Trophoblast cell (in vitro differentiated cells and primary cell): ENCODE data around the gene RSPH10B2.
"Not testable (repeated sequence)": the region's sequence is repeated elsewhere in the genome, so short reads cannot be mapped to it uniquely, and the experiment has no call there.

Experiments
- DNase-seq, 2 donors: peaks; one replicate each; pipeline ENCODE4 v3.0.0-alpha.2; 2016
- H2AFZ ChIP-seq: 2 replicates; pipeline ENCODE4 v1.6.1; 2013; ENCODE audit warnings: low read length, moderate library complexity, mild to moderate bottlenecking; ENCODE audit not compliant: insufficient read depth, poor library complexity
- H2AK5ac ChIP-seq: 2 replicates; pipeline ENCODE4 v1.6.1; 2013; ENCODE audit warnings: mild to moderate bottlenecking, low read length
- H2BK120ac ChIP-seq: 2 replicates; pipeline ENCODE4 v1.6.1; 2013; ENCODE audit warnings: low read length, mild to moderate bottlenecking, moderate library complexity; ENCODE audit not compliant: insufficient read depth, poor library complexity
- H2BK12ac ChIP-seq: 2 replicates; pipeline ENCODE4 v1.6.1; 2013; ENCODE audit warnings: mild to moderate bottlenecking, low read length, moderate library complexity
- H2BK5ac ChIP-seq: 2 replicates; pipeline ENCODE4 v1.6.1; 2013; ENCODE audit warnings: low read length, low read depth, moderate library complexity, mild to moderate bottlenecking; ENCODE audit not compliant: poor library complexity
- H3K14ac ChIP-seq: 2 replicates; pipeline ENCODE4 v1.6.1; 2013; ENCODE audit warnings: mild to moderate bottlenecking, low read length
- H3K18ac ChIP-seq: 2 replicates; pipeline ENCODE4 v1.6.1; 2013; ENCODE audit warnings: mild to moderate bottlenecking, low read length
- H3K23ac ChIP-seq: 2 replicates; pipeline ENCODE4 v1.6.1; 2013; ENCODE audit warnings: low read length
- H3K27ac ChIP-seq: 2 replicates; pipeline ENCODE4 v1.5.1; 2013; ENCODE audit warnings: low read depth, mild to moderate bottlenecking, inconsistent platforms, low read length, moderate library complexity
- H3K27me3 ChIP-seq: 2 replicates; pipeline ENCODE4 v1.6.1; 2013; ENCODE audit warnings: inconsistent platforms, mild to moderate bottlenecking, low read length, moderate library complexity; ENCODE audit not compliant: insufficient read depth
- H3K36me3 ChIP-seq, 2 experiments: 1 replicate in 1 of 2; 2 replicates in 1 of 2; pipeline ENCODE4 v1.6.1; 2013; ENCODE audit warnings: low read length in 2 of 2, mild to moderate bottlenecking in 2 of 2, moderate library complexity in 1 of 2; ENCODE audit not compliant: insufficient read depth in 2 of 2, control insufficient read depth in 1 of 2
- H3K4ac ChIP-seq: 2 replicates; pipeline ENCODE4 v1.6.1; 2013; ENCODE audit warnings: low read depth, mild to moderate bottlenecking, low read length, moderate library complexity
- H3K4me1 ChIP-seq, 2 experiments: 1 replicate in 1 of 2; 2 replicates in 1 of 2; pipeline ENCODE4 v1.6.1; 2013; ENCODE audit warnings: low read length in 2 of 2, mild to moderate bottlenecking in 2 of 2, moderate library complexity in 1 of 2; ENCODE audit not compliant: insufficient read depth in 2 of 2, control insufficient read depth in 1 of 2
- H3K4me2 ChIP-seq: 2 replicates; pipeline ENCODE4 v1.6.1; 2013; ENCODE audit warnings: inconsistent platforms, mild to moderate bottlenecking, low read length, moderate library complexity
- H3K4me3 ChIP-seq: 2 replicates; pipeline ENCODE4 v1.5.1; 2013; ENCODE audit warnings: mild to moderate bottlenecking, low read depth, low read length, inconsistent platforms
- H3K79me1 ChIP-seq: one replicate; pipeline ENCODE4 v1.6.1; 2013; ENCODE audit warnings: low read length
- H3K79me2 ChIP-seq: 2 replicates; pipeline ENCODE4 v1.6.1; 2013; ENCODE audit warnings: low read length, mild to moderate bottlenecking; ENCODE audit not compliant: control insufficient read depth, insufficient read depth, poor library complexity
- H3K9ac ChIP-seq: 2 replicates; pipeline ENCODE4 v1.6.1; 2013; ENCODE audit warnings: mild to moderate bottlenecking, low read length
- H3K9me3 ChIP-seq: 2 replicates; pipeline ENCODE4 v1.6.1; 2013; ENCODE audit warnings: low read depth, mild to moderate bottlenecking, control low read depth, inconsistent platforms, low read length; ENCODE audit not compliant: insufficient read depth
- H4K12ac ChIP-seq: 2 replicates; pipeline ENCODE4 v1.6.1; 2013; ENCODE audit warnings: low read depth, mild to moderate bottlenecking, low read length, moderate library complexity
- H4K8ac ChIP-seq: 2 replicates; pipeline ENCODE4 v1.6.1; 2013; ENCODE audit warnings: low read depth, mild to moderate bottlenecking, low read length, moderate library complexity
- H4K91ac ChIP-seq: one replicate; pipeline ENCODE4 v1.6.1; 2013; ENCODE audit warnings: low read depth, mild to moderate bottlenecking, low read length, moderate library complexity
- WGBS: extraction: QIAGEN DNeasy Blood & Tissue Kit; methylation state at CpG from one replicate; pipeline ENCODE4 v1.1.7; 2013; ENCODE audit warnings: missing lambda C conversion rate; ENCODE audit not compliant: insufficient read length, insufficient coverage; ENCODE audit errors: extremely low coverage; 5-methylcytosine and 5-hydroxymethylcytosine counted together

The RSPH10B2 gene

GRCh38 chr7:6728893-6729491, 24.9 kb upstream of the RSPH10B2 start:
- not testable (repeated sequence) for H2BK5ac ChIP-seq, H2AK5ac ChIP-seq, H3K27me3 ChIP-seq, DNase-seq, H3K23ac ChIP-seq, H3K18ac ChIP-seq, H2BK12ac ChIP-seq, H2BK120ac ChIP-seq, H3K79me1 ChIP-seq, H3K27ac ChIP-seq, H3K79me2 ChIP-seq, H3K9me3 ChIP-seq, H3K4me1 ChIP-seq, H3K4ac ChIP-seq, H3K9ac ChIP-seq
- peak overlapping the region; percentile 60 for H3K4me3 ChIP-seq
- peaks cover 9 to 12% of the 10 kb centered on the region in 2 experiments for H3K36me3 ChIP-seq
- WGBS = no CpG with 5 or more reads among the region's 29 CpGs
- peak overlapping the region; percentile 87 for H2AFZ ChIP-seq
- peak overlapping the region; percentile 98 for H4K8ac ChIP-seq
- H3K4me2 ChIP-seq = peak overlapping the region; percentile 81
- H4K12ac ChIP-seq = peak overlapping the region; percentile 22
- H3K14ac ChIP-seq = peak overlapping the region; percentile 2
- H4K91ac ChIP-seq = peak overlapping the region; percentile 22

- Histone ChIP-seq H4K12ac (peak overlapping the region; percentile 84), H3K4ac (peak overlapping the region; percentile 59), H4K91ac (peak overlapping the region; percentile 76), H3K27ac (peak overlapping the region; percentile 45), H3K14ac (peak overlapping the region; percentile 95), H3K18ac (peak overlapping the region; percentile 93), H2BK5ac (peak overlapping the region; percentile 71), H3K36me3 (peaks cover 13% of the 10 kb centered on the region in 2 experiments), H3K4me1 (peaks cover 0 to 2% of the 10 kb centered on the region in 2 experiments), H3K4me3 (peak overlapping the region; percentile 98), H2AK5ac (no peak overlapping the region), H2BK120ac (peak overlapping the region; percentile 72), H3K4me2 (peak overlapping the region; percentile 81), H3K79me2 (peaks cover 6% of the 10 kb centered on the region), H2BK12ac (no peak overlapping the region), H3K9me3 (peaks cover 2% of the 10 kb centered on the region), H3K27me3 (no peaks in the 10 kb centered on the region), H3K79me1 (peaks cover 4% of the 10 kb centered on the region), H3K9ac (peak overlapping the region; percentile 95), H3K23ac (no peak overlapping the region), H2AFZ (peak overlapping the region; percentile 94), H4K8ac (peak overlapping the region; percentile 98)
- WGBS = no CpG with 5 or more reads among the region's 66 CpGs
- peak; percentile 95 to 98 for DNase-seq
Measured at GRCh38 chr7:6729492-6730342, 24.2 kb upstream of the RSPH10B2 start.

GRCh38 chr7:6730343-6730633, 23.6 kb upstream of the RSPH10B2 start:
- no CpG with 5 or more reads among the region's 18 CpGs for WGBS
- H2BK12ac ChIP-seq = no peak overlapping the region
- H3K4me1 ChIP-seq = peaks cover 0 to 2% of the 10 kb centered on the region in 2 experiments

DNA sequence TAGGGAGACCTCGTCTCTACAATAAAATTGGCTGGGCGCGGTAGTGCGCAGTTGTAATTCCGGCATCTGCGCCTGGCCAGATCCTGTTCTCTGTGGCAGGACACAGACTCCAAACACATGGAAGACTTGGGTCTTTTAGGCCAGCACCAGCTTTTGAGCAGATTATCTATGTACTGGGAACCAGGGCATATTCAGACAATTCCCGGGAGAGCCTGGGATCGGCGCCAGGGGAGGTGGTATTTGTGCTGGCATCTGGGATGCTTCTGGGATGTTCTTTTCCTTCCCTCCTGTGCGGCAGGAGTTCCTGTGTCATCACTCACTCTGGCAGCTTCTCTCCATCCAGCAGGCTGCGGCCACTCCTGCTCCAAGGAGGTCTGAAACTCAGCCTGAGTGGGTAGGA, 15.5 kb upstream of the RSPH10B2 start:
- WGBS = no CpG with 5 or more reads among the region's 11 CpGs

More at GRCh38 chr7:6730343-6730633, 23.6 kb upstream of the RSPH10B2 start:
- no peak overlapping the region for H3K27ac ChIP-seq
- H3K9me3 ChIP-seq = peaks cover 2% of the 10 kb centered on the region
- H3K36me3 ChIP-seq = peaks cover 16 to 17% of the 10 kb centered on the region in 2 experiments
- H3K79me2 ChIP-seq = peaks cover 6% of the 10 kb centered on the region
- H2BK5ac ChIP-seq = no peak overlapping the region
- no peak overlapping the region for H4K91ac ChIP-seq
- peak overlapping the region; percentile 94 for H2AFZ ChIP-seq
- no peak overlapping the region for H3K23ac ChIP-seq
- H4K8ac ChIP-seq = peak overlapping the region; percentile 98
- no peak for DNase-seq
- no peak overlapping the region for H2AK5ac ChIP-seq
- no peak overlapping the region for H2BK120ac ChIP-seq
- H3K4ac ChIP-seq = peak overlapping the region; percentile 59
- H4K12ac ChIP-seq = no peak overlapping the region
- H3K27me3 ChIP-seq = no peaks in the 10 kb centered on the region
- H3K4me2 ChIP-seq = peak overlapping the region; percentile 81
- peaks cover 4% of the 10 kb centered on the region for H3K79me1 ChIP-seq
- H3K4me3 ChIP-seq = peak overlapping the region; percentile 98
- H3K14ac ChIP-seq = peak overlapping the region; percentile 95
- peak overlapping the region; percentile 93 for H3K18ac ChIP-seq
- peak overlapping the region; percentile 95 for H3K9ac ChIP-seq

More for the DNA sequence above, 15.5 kb upstream of the RSPH10B2 start:
- H3K18ac ChIP-seq, H2AK5ac ChIP-seq, H3K79me1 ChIP-seq, H3K4me1 ChIP-seq, H3K9me3 ChIP-seq, H3K9ac ChIP-seq, H3K14ac ChIP-seq, H3K27me3 ChIP-seq, H4K8ac ChIP-seq, H4K91ac ChIP-seq, H3K23ac ChIP-seq, H3K27ac ChIP-seq, H2BK5ac ChIP-seq, H3K79me2 ChIP-seq, H3K4ac ChIP-seq, H2BK12ac ChIP-seq, DNase-seq, H3K4me3 ChIP-seq, H3K4me2 ChIP-seq, H2AFZ ChIP-seq, H2BK120ac ChIP-seq, H4K12ac ChIP-seq: not testable (repeated sequence)
- H3K36me3 ChIP-seq = peaks cover 26% of the 10 kb centered on the region in 2 experiments
